ENCODE results near the gene COG8.

The COG8 gene

GRCh38 chr16:69345923-69346322 lies 6.6 kb upstream of the COG8 start:
- no peak for DNase-seq

- no peak for DNase-seq
These were observed 4.8 kb upstream of the COG8 start for GRCh38 chr16:69344171-69344570.

- no peak for DNase-seq
These were observed 806 bp upstream of the COG8 start for GRCh38 chr16:69340095-69340644.

GRCh38 chr16:69338557-69339288 lies 641 bp downstream of the COG8 start:
- no peak for DNase-seq

- no peak for DNase-seq
These were observed 4.7 kb downstream of the COG8 start for GRCh38 chr16:69334696-69335095.

- peak; percentile 91 for DNase-seq
These were observed 8.9 kb downstream of the COG8 start, which contains the start of gene PDF for GRCh38 chr16:69330286-69331109. Gene PDF (minus strand): TSS chr16:69330588. CDS start chr16:69330570, 18 bp downstream.

- DNase-seq: no peak
These were observed 9.7 kb downstream of the COG8 start for GRCh38 chr16:69329369-69330285.

- DNase-seq: no peak
These were observed 10.5 kb downstream of the COG8 start for GRCh38 chr16:69328854-69329316.

- DNase-seq: no peak
These were observed 11.6 kb downstream of the COG8 start for GRCh38 chr16:69327585-69328310.

- DNase-seq: no peak
These were observed 13.0 kb downstream of the COG8 start for GRCh38 chr16:69326172-69326873.

GRCh38 chr16:69325784-69326171 lies 13.6 kb downstream of the COG8 start:
- DNase-seq: no peak

- DNase-seq: no peak
These were observed 14.6 kb downstream of the COG8 start for GRCh38 chr16:69324585-69325253.

- DNase-seq: no peak
These were observed 15.3 kb downstream of the COG8 start for GRCh38 chr16:69324013-69324531.

- DNase-seq: no peak
These were observed 15.9 kb downstream of the COG8 start for GRCh38 chr16:69323415-69323814.

- DNase-seq: no peak
These were observed 17.0 kb downstream of the COG8 start for GRCh38 chr16:69322343-69322742.

- no peak for DNase-seq
These were observed 18.3 kb downstream of the COG8 start for GRCh38 chr16:69321080-69321479.

GRCh38 chr16:69320740-69321073 lies 18.7 kb downstream of the COG8 start:
- DNase-seq: no peak

GRCh38 chr16:69319826-69320739 lies 19.3 kb downstream of the COG8 start:
- DNase-seq: no peak

- no peak for DNase-seq
These were observed 20.0 kb downstream of the COG8 start for GRCh38 chr16:69319381-69319780.

- no peak for DNase-seq
These were observed 20.5 kb downstream of the COG8 start for GRCh38 chr16:69318911-69319289.

All from NCI-H2171 (cell line).